ENCODE data around the gene GOLGA6L24.
"Not testable (repeated sequence)": the region's sequence is repeated elsewhere in the genome, so short reads cannot be mapped to it uniquely, and the experiment has no call there.

DNA sequence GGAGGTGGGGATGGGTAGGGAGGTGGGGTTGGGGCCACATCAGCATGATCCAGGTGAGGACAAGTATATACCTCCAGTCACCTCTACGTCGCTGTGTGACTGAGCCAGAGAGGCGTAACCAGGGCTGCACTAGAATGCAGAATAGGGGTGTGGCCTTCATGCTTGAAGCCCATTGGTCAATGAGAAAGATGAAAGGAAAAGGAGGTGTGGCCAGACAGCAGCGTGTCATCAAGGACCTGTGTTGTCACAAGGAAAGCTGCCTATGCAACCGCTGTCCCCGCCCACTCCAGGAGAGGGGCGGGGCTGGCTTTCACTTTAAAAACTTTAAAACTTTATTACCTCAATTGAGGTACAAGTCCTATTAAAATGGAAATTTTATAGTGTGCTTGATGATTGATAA lies at the start of gene GOLGA6L24:
- not testable (repeated sequence) for TF ChIP-seq SIRT6 (IDR thresholded peaks at IDR 0.05; ENCODE audit: low read length); CBX8 (IDR thresholded peaks at IDR 0.05; ENCODE audit: borderline replicate concordance, low read depth, low read length); E2F6 (IDR thresholded peaks at IDR 0.05); CTCF (IDR thresholded peaks at IDR 0.05; ENCODE audit: control extremely low read depth in 1 of 3, insufficient read depth in 1 of 3, low read depth in 1 of 3, low read length in 3 of 3); SAP30 (IDR thresholded peaks at IDR 0.05; ENCODE audit: insufficient read depth, insufficient replicate concordance, low read length); EZH2 (IDR thresholded peaks at IDR 0.05; ENCODE audit: low read depth, low read length, severe bottlenecking); POLR2A (IDR thresholded peaks at IDR 0.05; ENCODE audit: control extremely low read depth in 1 of 2, low read depth in 2 of 2, low read length in 2 of 2); POLR2AphosphoS5 (IDR thresholded peaks at IDR 0.05; ENCODE audit: low read depth, low read length); TCF12 (IDR thresholded peaks at IDR 0.05; ENCODE audit: low read depth, low read length)

All from H1 (cell line).